RCC 7860 (cell line): ENCODE data around the gene CBFA2T2.
A peak's percentile ranks its signal among the peaks of the same experiment; 100 is the strongest.
"Not testable (repeated sequence)": the region's sequence is repeated elsewhere in the genome, so short reads cannot be mapped to it uniquely, and the experiment has no call there.

Source experiments
- DNase-seq: peaks from one replicate; pipeline ENCODE4 v3.0.0-alpha.2; 2015; ENCODE audit warnings: low spot score
- FAIRE-seq: peaks from 2 replicates; lab custom pipeline; 2012; peaks lifted over from hg19 to GRCh38; lab: Jason Lieb, UNC

Gene CBFA2T2

DNA sequence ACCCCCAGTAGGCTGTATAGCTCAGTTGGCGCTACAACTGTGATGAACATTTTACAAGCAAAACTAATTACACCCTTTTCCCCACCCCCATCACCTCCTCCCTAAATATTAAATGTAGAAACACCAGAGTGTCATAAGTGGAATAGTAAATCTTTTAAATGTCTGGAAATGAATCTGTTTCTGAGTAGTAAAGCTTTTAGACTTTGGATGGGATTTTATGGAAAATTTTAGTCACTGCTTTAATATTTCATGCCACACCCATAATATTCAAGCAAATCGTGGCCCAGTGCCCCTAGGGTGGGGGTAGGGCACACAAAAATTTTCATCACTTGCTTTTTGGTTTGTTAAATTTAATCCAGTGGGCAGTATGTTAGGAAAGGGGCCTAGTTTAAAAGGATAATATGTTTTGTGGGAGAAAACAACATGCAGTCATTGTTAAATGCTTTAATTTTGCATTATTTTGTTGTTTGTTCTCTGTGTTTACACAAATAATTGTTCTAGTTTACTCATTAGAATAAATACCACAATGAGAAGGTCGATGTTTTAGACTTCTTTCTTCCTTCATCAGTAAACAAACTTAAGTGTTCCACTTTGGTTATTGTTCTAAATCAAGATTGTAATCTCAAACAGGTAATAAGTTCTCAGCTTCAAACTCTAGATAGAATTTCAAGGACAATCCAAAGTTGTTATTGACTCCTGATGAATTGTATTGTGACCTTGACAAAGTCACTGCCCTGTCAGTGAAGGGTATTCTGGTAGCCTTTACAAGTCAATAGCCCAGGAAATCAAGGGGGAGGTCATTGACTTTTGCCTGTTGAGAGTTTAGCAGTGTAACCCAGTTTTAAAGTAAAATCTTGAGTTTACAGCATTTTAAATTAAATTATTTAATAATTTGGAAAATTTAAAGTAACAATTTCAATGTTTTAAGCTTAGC lies 79.2 kb downstream of the CBFA2T2 start:
- no peak for DNase-seq
- no peak for FAIRE-seq

DNA sequence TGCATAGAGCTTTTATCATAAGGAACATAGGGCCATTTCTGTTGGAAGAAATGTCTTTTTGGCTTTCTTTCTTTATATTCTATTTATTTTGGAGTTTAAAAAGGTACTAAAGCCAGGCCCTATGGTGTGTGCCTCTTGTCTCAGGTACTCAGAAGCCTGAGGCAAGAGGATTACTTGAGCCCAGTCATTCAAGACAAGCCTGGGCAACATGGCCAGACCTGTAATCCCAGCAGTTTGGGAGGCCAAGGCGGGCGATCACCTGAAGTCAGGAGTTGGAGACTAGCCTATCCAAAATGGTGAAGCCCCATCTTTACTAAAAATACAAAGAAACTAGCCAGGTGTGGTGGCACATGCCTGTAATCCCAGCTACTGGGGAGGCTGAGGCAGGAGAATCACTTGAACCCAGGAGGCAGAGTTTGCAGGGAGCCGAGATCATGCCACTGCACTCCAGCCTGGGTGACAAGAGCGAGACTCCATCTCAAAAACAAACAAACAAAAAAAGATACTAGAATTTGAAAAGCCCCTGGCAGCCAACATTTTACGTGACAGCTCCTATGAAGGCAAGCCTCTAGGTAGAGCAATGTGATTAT lies 80.0 kb downstream of the CBFA2T2 start:
- FAIRE-seq (no peak), DNase-seq (no peak)

DNA sequence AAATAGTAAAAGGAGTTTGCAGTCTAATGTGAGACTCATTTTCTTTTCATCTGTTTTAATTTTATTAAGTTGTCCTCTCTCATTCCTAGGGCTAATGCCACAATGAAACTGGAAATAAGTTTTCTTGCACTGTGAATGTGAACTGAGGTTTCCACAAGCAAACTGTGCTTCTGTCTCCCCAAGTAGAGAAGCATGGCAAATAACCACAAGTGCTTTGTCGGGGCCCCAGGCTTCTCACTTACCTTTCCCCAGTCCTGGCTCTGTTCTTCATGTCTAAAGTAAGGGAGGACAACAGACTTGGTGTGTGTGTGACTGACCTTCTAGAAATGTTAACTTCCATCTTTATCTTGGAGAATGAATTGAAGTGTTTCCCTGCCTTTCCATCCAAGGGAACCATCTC lies 80.8 kb downstream of the CBFA2T2 start:
- DNase-seq (no peak), FAIRE-seq (no peak)

DNA sequence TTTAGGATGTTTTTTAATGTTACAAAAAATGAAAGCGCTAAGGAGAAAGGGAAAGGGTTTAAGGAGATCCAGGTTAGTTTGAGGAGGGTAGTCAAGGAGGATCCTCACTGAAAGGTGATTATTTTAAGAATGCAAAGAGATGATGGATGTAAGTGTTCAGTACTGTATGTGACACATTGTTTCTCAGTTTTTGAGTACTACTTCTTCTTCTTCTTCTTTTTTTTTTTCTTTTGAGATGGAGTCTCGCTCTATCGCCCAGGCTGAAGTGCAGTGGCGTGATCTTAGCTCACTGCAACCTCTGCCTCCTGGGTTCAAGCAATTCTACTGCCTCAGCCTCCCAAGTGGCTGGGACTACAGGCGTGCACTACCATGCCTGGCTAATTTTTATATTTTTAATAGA lies 83.4 kb downstream of the CBFA2T2 start:
- not testable (repeated sequence) for DNase-seq, FAIRE-seq

DNA sequence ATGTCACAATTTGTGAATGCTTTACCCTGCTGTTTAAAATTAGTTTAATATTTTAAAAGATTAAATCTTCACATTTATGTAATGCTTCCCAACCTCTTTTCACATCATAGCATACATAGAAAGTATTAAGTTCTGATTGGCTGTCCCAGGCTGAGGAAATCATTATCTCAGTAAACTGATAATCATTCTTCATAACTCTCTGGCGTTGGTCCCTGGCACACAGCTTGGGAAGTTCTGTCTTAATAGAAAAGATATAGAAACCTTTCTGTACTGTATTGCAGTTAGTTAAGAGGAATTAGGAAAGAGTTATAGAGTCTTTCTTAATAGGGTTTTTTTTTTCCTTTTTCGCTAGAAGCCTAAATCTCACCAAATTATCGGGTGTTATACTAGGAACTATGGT lies 85.4 kb downstream of the CBFA2T2 start:
- FAIRE-seq (no peak), DNase-seq (no peak)

DNA sequence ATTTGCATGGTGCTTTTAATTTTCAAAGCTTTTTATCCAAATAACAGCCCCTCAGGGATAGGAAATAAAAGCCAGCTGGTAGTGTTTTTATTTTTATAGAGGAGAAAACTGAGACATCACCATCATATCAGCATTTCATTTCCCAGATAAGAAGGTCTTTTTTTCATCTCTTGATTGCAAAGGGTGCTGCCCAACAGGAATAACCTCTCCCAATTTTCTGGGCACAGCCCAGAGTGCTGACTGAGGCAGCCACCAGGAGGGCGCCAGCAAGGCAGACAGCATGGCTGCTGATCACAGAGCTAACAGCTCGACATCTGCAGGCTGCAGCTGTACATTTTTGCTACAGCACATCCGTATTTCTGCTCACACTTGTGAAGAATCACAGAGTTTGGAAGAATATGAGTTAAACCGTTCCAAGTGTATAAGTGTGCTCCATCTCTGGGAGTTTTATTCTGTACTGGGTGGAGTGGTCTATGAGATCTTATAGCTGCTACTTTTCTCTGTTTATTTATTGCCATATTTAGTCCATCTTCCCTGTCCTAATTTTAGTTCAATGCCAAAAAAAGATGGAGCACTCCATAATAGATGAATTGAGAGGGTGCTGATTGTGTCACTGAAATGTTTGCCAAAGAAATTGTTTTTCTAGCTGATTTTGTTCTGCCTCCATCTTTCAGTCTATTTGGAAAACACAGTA lies 86.7 kb downstream of the CBFA2T2 start:
- DNase-seq (no peak), FAIRE-seq (no peak)

DNA sequence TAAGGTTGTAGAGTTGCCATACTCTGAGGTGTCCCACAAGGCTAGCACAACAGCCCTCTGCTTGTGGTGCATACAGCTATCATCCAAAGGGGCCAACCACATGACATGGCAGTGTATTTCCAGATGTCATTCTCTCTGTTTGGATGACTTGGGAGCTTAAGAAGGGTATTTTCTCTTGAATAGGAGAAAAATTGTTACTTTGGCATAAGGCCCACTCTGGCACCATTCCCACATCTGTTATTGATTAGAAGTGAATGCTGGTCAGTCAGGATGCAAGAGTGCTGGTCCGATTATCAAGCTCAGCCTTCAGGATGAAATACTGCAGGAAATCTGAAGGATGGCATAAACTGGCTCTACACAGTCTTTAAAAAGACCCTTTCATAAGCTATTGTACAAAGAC lies 88.6 kb downstream of the CBFA2T2 start:
- DNase-seq = no peak
- no peak for FAIRE-seq

DNA sequence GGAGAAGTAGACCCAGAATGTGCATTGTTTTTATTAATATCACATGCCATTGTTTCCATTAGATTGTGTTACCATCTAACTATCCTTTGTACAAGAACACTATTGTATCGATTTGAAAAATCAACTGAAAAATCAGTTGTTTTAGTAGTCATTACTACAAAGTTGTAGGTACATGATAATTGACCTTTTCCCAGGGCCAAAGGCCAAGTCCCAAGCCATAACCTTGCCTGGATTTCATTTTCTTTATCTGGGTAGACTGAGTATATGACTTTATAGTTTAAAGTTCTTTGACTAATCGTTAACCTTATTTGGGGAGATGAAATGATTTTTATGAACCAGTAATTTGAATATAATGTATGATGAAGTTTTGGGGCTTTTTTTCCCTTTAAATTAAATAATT lies 93.2 kb downstream of the CBFA2T2 start:
- FAIRE-seq (peak; percentile 56), DNase-seq (no peak)

DNA sequence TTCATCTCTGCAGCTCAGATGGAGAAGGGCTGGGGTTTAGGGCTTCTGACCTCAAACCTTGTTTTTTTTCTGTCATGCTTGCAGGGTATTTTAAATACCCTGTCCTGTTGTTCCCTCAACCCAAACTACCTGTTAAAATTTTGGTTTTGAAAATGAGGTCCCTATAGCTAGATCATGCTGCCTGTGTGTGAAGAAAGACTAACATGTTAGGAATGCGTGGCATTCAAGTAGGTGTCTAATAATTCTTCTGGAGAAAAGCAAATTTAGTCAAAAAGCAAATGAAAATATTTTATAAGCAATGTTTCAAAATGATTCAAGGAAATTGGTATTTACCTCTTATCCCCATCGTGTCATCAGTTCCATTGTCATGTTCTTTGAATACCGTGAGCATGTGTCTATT lies 95.1 kb downstream of the CBFA2T2 start:
- FAIRE-seq (no peak), DNase-seq (no peak)

DNA sequence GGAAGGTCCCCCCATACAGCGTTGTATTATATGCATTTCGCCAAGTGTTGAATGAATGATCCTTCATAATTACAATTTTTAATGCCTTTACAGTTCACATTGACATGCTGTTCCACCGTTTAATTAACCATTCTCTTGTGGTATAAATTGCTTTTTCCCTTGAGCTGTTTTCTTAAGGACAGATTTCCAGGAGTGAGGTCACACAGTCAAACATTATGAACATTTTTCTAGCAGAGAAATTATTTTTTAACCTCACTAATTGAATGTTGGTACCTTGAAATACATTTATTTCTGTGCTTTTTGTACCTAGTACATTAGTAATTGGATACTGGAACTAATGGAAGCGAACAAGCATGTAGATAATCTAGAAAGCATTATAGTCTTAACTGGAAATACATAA lies 95.5 kb downstream of the CBFA2T2 start:
- DNase-seq (no peak), FAIRE-seq (no peak)

DNA sequence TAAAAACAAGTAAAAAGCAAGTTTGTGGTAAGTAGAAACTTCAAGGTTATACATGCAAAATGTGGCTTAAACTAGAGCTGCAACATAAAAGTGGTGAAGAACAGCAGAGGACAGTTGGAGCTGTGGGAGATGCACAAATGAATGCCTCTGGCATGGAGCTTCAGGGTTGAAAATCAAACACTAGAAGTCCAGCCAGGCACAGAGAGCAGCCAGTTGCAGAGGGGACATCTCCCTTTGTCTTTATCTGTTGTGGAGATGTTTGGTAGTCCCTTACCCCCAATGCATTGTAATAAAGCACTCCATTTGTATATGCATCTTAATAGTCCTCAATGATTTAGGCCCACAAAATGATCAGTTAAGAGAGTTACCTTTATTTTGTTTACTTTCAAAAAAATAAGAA lies 99.2 kb downstream of the CBFA2T2 start:
- FAIRE-seq = no peak
- no peak for DNase-seq

DNA sequence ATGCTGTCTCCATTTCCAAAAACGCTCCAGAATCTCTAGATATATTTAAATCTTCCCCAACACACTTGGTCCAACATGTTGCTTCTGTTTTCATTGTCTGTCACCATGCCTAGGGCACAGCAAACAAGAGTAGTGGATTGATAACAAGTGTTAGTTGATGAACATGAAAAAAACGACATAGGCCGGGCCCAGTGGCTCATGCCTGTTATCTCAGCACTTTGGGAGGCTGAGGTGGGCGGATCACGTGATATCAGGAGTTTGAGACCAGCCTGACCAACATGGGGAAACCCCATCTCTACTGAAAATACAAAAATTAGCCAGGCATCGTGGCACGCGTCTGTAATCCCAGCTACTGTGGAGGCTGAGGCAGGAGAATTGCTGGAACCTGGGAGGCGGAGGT lies 102.0 kb downstream of the CBFA2T2 start:
- not testable (repeated sequence) for DNase-seq, FAIRE-seq

DNA sequence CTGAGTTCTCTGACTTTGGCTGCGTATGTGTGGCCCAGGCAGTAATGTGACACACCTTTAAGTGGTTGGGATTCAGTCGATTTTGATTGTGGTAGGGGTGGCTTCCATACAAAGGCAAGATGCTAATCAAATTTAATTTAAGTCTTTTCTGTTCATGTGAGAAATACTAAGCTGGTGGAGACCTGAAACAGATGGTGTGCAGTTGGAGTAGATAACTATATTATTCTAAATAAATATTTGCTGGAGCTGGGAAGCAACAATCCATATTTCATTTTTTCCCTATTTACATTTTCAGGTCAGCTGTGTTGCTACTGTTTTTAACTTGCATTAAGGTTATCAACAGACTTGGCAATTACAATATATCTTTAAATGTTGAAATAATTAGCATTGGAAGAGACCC lies 104.8 kb downstream of the CBFA2T2 start:
- DNase-seq = no peak
- no peak for FAIRE-seq

DNA sequence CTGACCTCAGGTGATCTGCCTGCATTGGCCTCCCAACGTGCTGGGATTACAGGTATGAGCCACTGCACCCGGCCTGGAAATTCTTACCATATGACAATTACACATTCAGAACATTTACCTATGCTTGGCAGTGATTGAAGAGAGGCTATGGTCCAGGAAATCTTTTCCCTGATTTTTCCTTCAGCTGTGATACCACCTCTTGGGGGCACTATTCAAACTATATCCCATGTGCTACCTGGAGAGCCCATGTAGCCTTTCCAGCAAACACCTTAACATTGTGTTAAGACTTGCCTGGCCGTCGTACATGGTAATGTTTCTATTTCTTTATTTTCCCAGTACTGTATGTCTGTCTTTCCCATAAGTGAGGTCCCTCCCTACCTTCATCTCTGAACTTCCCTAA lies 110.5 kb downstream of the CBFA2T2 start:
- no peak for FAIRE-seq
- DNase-seq = no peak

DNA sequence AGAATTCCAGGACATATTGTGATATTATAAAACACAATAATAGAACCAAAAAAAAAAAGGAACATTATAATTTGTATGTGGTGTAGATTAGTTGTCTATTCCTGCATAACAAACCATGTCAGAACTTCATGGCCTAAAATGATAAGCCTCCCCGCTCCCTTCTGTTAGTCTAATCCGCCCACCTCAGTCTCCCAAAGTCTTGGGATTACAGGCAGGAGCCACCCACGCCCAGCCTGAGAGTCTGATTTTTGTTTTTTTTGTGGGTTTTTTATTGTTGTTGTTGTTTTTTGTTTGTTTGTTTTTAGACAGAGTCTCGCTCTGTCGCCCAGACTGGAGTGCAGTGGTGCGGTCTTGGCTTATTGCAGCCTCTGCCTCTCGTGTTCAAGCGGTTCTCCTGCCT lies 111.1 kb downstream of the CBFA2T2 start:
- no peak for FAIRE-seq
- DNase-seq = no peak

DNA sequence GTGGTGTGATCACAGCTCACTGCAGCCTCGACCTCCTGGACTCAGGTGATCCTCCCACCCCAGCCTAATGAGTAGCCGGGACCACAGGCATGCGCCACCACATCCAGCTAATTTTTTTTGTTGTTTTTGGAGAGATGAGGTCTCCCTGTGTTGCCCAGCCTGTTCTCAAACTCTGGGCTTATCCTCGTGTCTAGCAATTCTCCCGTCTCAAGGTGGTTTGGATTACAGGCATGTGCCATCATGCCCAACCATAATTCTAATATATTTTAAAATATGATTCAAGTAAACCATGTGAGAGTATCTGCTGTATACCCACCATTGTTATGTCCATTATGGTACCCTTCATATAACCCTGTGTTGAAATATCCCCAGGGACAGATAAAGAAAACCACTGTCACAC lies 112.0 kb downstream of the CBFA2T2 start:
- no peak for FAIRE-seq
- no peak for DNase-seq

DNA sequence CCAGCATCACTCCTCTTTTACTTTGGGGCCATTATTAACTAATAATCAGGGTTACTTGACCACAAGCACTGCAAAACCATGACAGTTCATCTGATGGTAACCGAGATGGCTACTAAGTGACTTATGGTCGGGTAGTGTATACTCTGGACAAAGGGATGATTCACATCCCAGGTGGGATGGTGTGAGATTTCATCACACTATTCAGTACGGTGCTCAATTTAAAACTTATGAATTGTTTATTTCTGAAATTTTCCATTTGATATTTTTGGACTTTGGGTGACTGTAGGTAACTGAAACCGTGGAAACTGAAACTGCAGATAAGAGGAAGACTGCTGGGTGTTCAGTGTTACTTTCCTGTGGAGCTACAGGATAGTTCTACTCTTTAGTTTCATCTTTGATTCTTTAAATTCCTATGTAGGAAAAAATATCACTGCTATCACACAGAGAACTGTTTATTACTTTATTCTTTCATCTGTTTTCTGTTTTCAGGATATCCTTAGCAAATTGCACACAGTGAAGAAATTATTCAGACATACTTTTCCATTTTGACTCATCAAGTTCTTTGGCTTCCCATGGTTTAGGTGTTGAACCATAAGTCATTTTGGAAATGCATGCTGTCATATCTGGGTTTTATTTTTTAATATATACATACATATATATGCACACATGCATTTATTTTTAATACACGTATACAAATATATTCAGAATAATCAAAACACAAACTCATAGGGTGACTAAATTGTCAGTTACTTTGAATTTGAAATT lies 113.1 kb downstream of the CBFA2T2 start:
- FAIRE-seq (no peak), DNase-seq (no peak)

DNA sequence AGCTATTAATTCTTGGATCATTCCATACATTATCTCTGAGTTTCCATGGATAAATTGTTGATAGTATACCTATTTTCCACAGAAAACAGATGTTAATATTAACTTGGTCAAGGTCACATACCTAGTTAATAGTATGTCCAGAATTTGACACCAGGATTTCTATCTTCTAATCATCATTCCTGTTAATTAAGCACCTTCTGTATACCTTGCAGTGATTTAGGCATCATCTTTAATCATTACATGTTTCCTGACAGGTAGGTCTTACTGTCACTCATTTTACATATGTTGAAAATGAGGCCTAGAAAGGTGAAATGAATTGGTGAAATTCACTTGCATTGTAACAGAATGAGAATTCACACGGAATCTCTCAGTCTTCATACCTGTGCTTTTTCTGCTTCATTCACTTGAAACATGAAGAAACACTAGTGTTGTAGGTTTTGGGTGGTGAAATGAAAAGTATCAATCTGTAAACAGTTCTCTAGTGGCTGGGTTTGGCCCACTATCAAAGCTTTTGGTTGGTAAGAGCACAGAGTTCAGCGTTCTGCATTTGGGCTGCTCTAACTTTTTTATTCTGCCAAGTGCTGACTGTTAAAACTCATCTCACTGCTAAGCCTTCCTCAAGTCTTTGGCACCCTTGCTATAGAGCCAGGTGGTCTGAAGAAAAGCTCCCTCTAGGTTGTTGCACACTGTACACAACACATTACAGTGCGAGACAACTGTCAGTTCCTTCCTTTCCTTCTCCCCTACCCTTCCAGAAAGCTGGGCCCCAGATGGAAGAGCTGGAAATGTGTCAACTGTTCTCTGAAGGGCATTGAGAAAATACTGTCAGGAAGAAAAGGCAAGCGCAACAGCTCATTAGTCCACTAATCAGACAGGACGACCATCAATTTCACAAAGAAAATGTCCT lies 114.4 kb downstream of the CBFA2T2 start:
- DNase-seq = no peak
- no peak for FAIRE-seq

DNA sequence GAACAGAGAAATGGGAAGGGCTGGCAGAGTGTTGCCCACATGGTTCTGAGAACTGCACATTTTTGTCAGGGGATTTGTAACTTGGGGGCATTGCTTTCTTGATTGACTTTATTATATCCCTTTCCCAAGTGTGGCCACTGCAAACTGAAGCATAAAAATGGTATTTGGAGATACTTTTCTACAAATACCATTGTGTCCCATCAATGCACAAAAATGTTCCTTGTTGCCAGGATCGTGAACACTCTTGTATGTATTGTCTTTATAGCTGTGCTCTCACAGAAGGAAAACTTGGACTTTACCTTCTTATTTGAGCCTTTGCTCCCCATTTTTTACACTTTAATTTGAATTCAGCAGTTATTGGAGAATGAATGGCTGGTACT lies 115.1 kb downstream of the CBFA2T2 start:
- FAIRE-seq (no peak), DNase-seq (no peak)

DNA sequence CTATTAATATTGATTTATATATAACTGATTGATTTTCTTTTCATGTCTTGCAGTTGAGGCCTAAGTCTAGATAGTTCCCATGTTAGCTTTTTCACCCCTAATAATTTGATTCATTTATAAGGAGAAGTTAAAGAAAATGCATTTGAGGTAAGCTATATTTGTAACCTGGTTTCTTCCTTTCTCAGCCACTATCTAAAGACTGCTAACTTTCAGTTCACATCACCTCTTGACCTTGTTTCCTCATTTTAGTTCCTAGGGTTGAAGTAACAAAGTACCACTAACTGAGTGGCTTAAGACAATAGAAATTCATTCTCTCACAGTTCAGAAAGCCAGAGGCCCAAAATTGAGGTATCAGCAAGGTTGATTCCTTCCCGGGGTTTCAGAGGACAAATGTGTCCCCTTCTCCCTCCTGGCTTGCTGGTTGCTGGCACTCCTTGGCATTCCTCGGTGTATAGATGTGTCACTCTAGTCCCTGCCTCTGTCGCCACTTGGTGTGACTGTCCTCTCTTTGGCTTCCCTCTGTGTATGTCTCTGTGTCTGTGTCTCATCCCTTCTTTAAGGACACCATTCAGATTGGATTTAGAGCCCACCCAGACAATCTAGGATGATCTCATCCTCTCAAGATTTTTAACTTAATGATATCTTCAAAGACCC lies 116.3 kb downstream of the CBFA2T2 start:
- FAIRE-seq (no peak), DNase-seq (no peak)
